Endothelial cell of umbilical vein (primary cell): Measurements from ENCODE around the gene C3. TPM values are rescaled to one million over a fixed set of nuclear protein-coding genes. Genes with fewer than 3 reads are reported as not detected.

Experiments
- Bru-seq: library from RNA; stranded (reverse); fragments of 400-500 nt; gene quantifications from one replicate; lab custom pipeline; 2021; lab: Mats Ljungman, UMichigan
- BruChase-seq, 2 experiments: library from RNA; stranded (reverse); fragments of 400-500 nt; gene quantifications; one replicate each; lab custom pipeline; 2021; lab: Mats Ljungman, UMichigan
- BruUV-seq: library from RNA; stranded (reverse); fragments of 400-500 nt; replicated peaks from 2 replicates; lab custom pipeline; 2021; lab: Mats Ljungman, UMichigan
- CTCF ChIA-PET: fragments of 300-600, 350-600 bp; sonication (Branson Sonifier 250); formaldehyde crosslinking; loops from one replicate; lab custom pipeline; 2021; ENCODE audit warnings: antibody characterized with exemption, inconsistent platforms; lab: Charles Lee
- POLR2A ChIA-PET: fragments of 300-600, 350-600 bp; sonication (Branson Sonifier 250); formaldehyde crosslinking; loops from one replicate; lab custom pipeline; 2021; ENCODE audit warnings: antibody characterized with exemption, inconsistent platforms; lab: Charles Lee
- DNase-seq: peaks from one replicate; pipeline ENCODE4 v3.0.0-alpha.2; 2011; ENCODE audit warnings: low read depth, low spot score
- FAIRE-seq: peaks from 2 replicates; lab custom pipeline; 2011; peaks lifted over from hg19 to GRCh38; lab: Jason Lieb, UNC
- H2AFZ ChIP-seq: 2 replicates; pipeline ENCODE4 v1.6.0; 2012; ENCODE audit warnings: low read depth, low read length, control low read depth, inconsistent platforms
- H3K27ac ChIP-seq: 2 replicates; pipeline ENCODE4 v1.5.1; 2011; ENCODE audit warnings: low read depth, mild to moderate bottlenecking, control low read depth, low read length, moderate library complexity; ENCODE audit not compliant: insufficient read depth
- H3K27me3 ChIP-seq, 2 experiments: 2 replicates each; pipeline versions ENCODE4 v1.6.0 to v1.6.1; 2011; ENCODE audit warnings: low read length in 2 of 2, mixed read lengths in 1 of 2; ENCODE audit not compliant: control insufficient read depth in 2 of 2, insufficient read depth in 2 of 2
- H3K36me3 ChIP-seq, 2 experiments: 2 replicates in 1 of 2; 3 replicates in 1 of 2; pipeline ENCODE4 v1.5.1; 2011; ENCODE audit warnings: low read length in 2 of 2, mild to moderate bottlenecking in 1 of 2, moderate library complexity in 1 of 2; ENCODE audit not compliant: control insufficient read depth in 2 of 2, insufficient read depth in 2 of 2; ENCODE audit errors: extremely low read depth in 1 of 2
- H3K4me1 ChIP-seq: 3 replicates; pipeline ENCODE4 v1.5.1; 2011; ENCODE audit warnings: mild to moderate bottlenecking, low read length; ENCODE audit not compliant: control insufficient read depth, insufficient read depth; ENCODE audit errors: extremely low read depth
- H3K4me2 ChIP-seq: 2 replicates; pipeline ENCODE4 v1.6.1; 2011; ENCODE audit warnings: low read length, control low read depth, mixed read lengths; ENCODE audit not compliant: insufficient read depth
- H3K4me3 ChIP-seq, 3 experiments: fragments of 200-600 bp in 1 of 3; sonication (generic), shearing (Covaris generic) in 1 of 3; replicated peaks in 1 of 3; 2 replicates each; pipeline ENCODE4 v1.5.1; 2011 to 2016; ENCODE audit warnings: control low read depth in 3 of 3, low read length in 3 of 3, mild to moderate bottlenecking in 2 of 3, inconsistent platforms in 1 of 3, low read depth in 1 of 3, moderate library complexity in 1 of 3; ENCODE audit not compliant: insufficient read depth in 1 of 3
- H3K79me2 ChIP-seq: 2 replicates; pipeline ENCODE4 v1.6.0; 2012; ENCODE audit warnings: low read length, inconsistent platforms; ENCODE audit not compliant: control insufficient read depth, insufficient read depth
- H3K9ac ChIP-seq: replicated peaks from 2 replicates; pipeline ENCODE3; 2011; ENCODE audit warnings: low read length, control low read depth; ENCODE audit not compliant: insufficient read depth; ENCODE audit errors: extremely low read depth
- H3K9me1 ChIP-seq: replicated peaks from 3 replicates; pipeline ENCODE4 v1.6.0; 2011; ENCODE audit warnings: mild to moderate bottlenecking, low read length; ENCODE audit not compliant: control insufficient read depth, insufficient read depth; ENCODE audit errors: extremely low read depth
- H3K9me3 ChIP-seq: replicated peaks from 2 replicates; pipeline ENCODE4 v1.5.1; 2012; ENCODE audit warnings: low read length, inconsistent platforms; ENCODE audit not compliant: control insufficient read depth, insufficient read depth
- H4K20me1 ChIP-seq: replicated peaks from 2 replicates; pipeline ENCODE3; 2011; ENCODE audit warnings: mild to moderate bottlenecking, low read length; ENCODE audit not compliant: control insufficient read depth, insufficient read depth; ENCODE audit errors: extremely low read depth
- EZH2 ChIP-seq: IDR thresholded peaks from 2 replicates; pipeline ENCODE4 v1.6.1; 2012; ENCODE audit warnings: borderline replicate concordance, low read depth, mild to moderate bottlenecking, moderate library complexity, low read length, inconsistent platforms; ENCODE audit not compliant: severe bottlenecking
- FOS ChIP-seq: IDR thresholded peaks from 2 replicates; pipeline ENCODE4 v1.6.1; 2011; ENCODE audit warnings: mild to moderate bottlenecking, low read length, moderate library complexity, borderline replicate concordance; ENCODE audit not compliant: insufficient read depth
- GATA2 ChIP-seq: IDR thresholded peaks from 2 replicates; pipeline ENCODE4 v1.7.0; 2011; ENCODE audit warnings: low read depth, mild to moderate bottlenecking, moderate library complexity, mixed read lengths, low read length; ENCODE audit not compliant: insufficient read length, insufficient read depth
- JUN ChIP-seq: IDR thresholded peaks from 2 replicates; pipeline ENCODE4 v1.6.1; 2011; ENCODE audit warnings: borderline replicate concordance, low read depth; ENCODE audit not compliant: insufficient read length, insufficient read depth
- MYC ChIP-seq: IDR thresholded peaks from one replicate; pipeline ENCODE4 v1.6.1; 2011; ENCODE audit warnings: mild to moderate bottlenecking, low read depth, low read length
- POLR2AphosphoS5 ChIP-seq: IDR thresholded peaks from 2 replicates; pipeline ENCODE4 v1.6.1; 2012; ENCODE audit warnings: low read depth, mild to moderate bottlenecking, control low read depth, low read length, moderate library complexity; ENCODE audit not compliant: insufficient read depth
- dilution Hi-C: fragments of 300-500 bp; cut with MboI; formaldehyde crosslinking; loops from one replicate; pipeline ENCODE4 v1.15.0; 2019; ENCODE audit warnings: low sequenced_read_pairs; ENCODE audit not compliant: extremely low pct_ligation_motif_present
- intact Hi-C: fragments of 100-400 bp; cut with micrococcal nuclease; formaldehyde crosslinking; loops from one replicate; pipeline ENCODE4 v1.10.0; 2022
- long read RNA-seq: library from polyadenylated mRNA; stranded (forward); transcript quantifications from one replicate; pipeline ENCODE4 v2.0.0, GENCODE V29; 2021
- polyA minus RNA-seq, 3 experiments: library from RNA; depleted of rRNA, polyadenylated mRNA; stranded (reverse); fragments of >200 nt; gene quantifications; 1 replicate in 1 of 3; 2 replicates in 2 of 3; pipeline ENCODE4 v1.2.3, GENCODE V29; 2011
- polyA plus RNA-seq, 4 experiments: library from polyadenylated mRNA; depleted of rRNA in 3 of 4; stranded (reverse) in 3 of 4; unstranded in 1 of 4; fragments of >200 nt; gene quantifications; 2 replicates each; pipeline versions ENCODE4 v1.2.1 to v1.2.3, GENCODE V29; 2011 to 2012; ENCODE audit warnings: missing spikeins in 1 of 4
- total RNA-seq: library from RNA; stranded (reverse); gene quantifications from 2 replicates; pipeline ENCODE4 v1.2.3, GENCODE V29; 2021
- TF ChIP-seq, protein P1 (sequence below): IDR thresholded peaks from 2 replicates; pipeline ENCODE4 v1.6.1; 2011; ENCODE audit not compliant: insufficient read depth, insufficient read length

The C3 gene
- total RNA-seq (not detected in 2 replicates), polyA plus RNA-seq (0.08 and 0.23 TPM in 2 replicates), polyA minus RNA-seq (1.3 and 8.9 TPM in 2 replicates), Bru-seq, nascent RNA (percentile 3 among the genes with signal in this experiment), BruChase-seq, experiment 1, labeled RNA remaining after a 6-hour chase (percentile 11 among the genes with signal in this experiment), BruChase-seq, experiment 2, labeled RNA remaining after a 2-hour chase (not detected)
- 0.34 TPM in 1 of 2 replicates, not detected in the other for polyA plus RNA-seq (2011; cell fraction: cytosol; rRNA removed)
- 0.26 and 0.50 TPM in 2 replicates for polyA plus RNA-seq (2011; cell fraction: nucleus; rRNA removed)
- polyA plus RNA-seq (2012), result 0.61 and 1.5 TPM in 2 replicates
- polyA minus RNA-seq (2011; cell fraction: cytosol; rRNA and poly(A)+ RNA removed), result 159 TPM
- 10.0 and 10.7 TPM in 2 replicates for polyA minus RNA-seq (2011; cell fraction: nucleus; rRNA and poly(A)+ RNA removed)
- long read RNA-seq, result 0 reads

DNA sequence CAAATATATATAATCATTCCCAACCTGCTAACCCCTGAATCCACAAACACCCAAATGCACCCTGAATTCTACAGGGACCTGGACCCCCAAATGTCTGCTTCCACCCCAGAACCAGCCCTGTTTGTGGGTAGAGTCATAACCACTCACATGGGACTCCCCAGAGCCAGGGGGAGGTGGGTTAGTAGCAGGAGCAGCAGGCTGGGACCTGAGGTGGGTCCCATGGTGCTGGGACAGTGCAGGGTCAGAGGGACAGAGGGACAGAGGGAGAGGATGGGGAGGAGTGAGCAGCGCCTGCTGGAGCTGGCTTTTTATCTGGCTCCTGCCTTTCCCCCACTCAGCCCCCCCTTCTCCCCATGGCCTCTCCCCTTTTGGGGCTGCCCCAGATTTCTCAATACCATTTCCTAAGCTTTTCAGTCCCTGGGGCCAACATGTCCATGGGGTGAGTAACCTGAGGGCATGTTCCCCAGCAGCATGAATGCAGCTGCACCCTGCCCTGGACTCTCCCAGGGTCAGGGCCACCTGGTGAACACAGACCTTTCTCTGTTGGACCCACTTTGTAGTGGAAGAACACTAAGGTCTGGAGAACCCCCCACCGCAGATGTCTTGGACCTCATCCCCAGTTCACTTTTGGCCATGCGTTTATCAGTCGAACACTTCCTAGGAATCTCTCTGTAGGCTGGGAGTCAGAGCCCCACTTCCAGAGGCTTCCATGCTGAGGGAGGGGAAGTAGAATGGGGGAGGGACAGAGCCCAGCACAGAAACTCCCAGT, at the start of gene C3:
TSS of gene C3 (minus strand) at position 282 of the 769 bp plus-strand sequence. CDS start at position 221, 61 bp downstream.
- no peak for FAIRE-seq

More for the DNA sequence above, at the start of gene C3:
- Histone ChIP-seq H3K9me3 (no peaks in the 10 kb centered on the region), H4K20me1 (no peaks in the 10 kb centered on the region), H3K36me3 (no peaks in the 10 kb centered on the region), H2AFZ (no peak within 1 kb of the TSS), H3K4me1 (no peaks in the 10 kb centered on the region), H3K9me1 (no peaks in the 10 kb centered on the region), H3K79me2 (no peaks in the 10 kb centered on the region), H3K9ac (no peak within 1 kb of the TSS), H3K27ac (no peak within 1 kb of the TSS), H3K4me2 (no peak within 1 kb of the TSS), H3K27me3 (no peaks in the 10 kb centered on the region), H3K4me3 (no peak within 1 kb of the TSS)
- intact Hi-C loops (no loop called here), dilution Hi-C loops (no loop called here)
- TF ChIP-seq FOS, result no peak
- no peak for TF ChIP-seq EZH2
- no peak for TF ChIP-seq POLR2AphosphoS5
- no peak for TF ChIP-seq GATA2
- TF ChIP-seq JUN, result no peak
- TF ChIP-seq, protein P1, sequence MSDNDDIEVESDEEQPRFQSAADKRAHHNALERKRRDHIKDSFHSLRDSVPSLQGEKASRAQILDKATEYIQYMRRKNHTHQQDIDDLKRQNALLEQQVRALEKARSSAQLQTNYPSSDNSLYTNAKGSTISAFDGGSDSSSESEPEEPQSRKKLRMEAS, result no peak
- TF ChIP-seq MYC, result no peak
- ChIA-PET POLR2A (no interaction called here), CTCF (no interaction called here)
- BruUV-seq, result no TSS peak
- DNase-seq, result no peak
